ENCODE measurements around the gene SLC17A7.
"Not testable (repeated sequence)": the region's sequence is repeated elsewhere in the genome, so short reads cannot be mapped to it uniquely, and the experiment has no call there.

SLC17A7 gene

DNA sequence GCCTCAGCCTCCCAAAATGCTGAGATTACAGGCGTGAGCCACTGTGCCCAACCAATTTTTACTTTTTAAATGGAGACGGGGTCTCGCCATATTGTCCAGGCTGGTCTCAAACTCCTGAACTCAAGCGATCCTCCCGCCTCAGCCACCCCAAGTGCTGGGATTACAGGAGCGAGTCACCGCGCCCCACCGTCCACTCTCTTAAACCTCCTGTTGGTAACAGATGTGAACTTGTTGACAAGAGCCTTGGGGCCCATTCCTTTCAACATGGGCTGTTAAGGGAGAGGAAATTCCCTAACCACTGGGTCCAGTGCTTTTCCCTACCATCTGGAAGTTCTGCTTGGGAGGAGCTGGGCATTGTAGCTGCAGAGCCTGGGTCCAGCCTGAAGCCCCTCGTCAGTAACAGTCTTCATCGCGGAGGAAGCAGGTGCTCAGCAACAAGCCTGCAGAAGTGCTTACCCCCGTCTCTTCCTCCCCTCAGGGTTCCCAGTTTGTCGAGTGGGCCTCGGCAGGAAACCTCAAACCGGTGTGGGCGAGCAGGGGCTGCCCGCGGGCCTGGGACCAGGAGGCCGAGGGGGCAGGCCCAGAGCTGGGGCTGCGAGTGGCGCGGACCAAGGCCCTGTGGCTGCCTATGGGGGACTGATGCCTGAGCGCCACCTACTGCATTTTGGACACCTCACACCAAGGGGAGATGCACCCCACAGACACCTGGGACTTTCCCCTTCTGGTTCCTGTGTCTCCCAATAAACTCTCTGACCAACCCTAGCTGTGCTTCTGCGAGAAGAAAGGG lies 28.7 kb upstream of the SLC17A7 start:
- no peak for DNase-seq (ENCODE audit: low read depth)

DNA sequence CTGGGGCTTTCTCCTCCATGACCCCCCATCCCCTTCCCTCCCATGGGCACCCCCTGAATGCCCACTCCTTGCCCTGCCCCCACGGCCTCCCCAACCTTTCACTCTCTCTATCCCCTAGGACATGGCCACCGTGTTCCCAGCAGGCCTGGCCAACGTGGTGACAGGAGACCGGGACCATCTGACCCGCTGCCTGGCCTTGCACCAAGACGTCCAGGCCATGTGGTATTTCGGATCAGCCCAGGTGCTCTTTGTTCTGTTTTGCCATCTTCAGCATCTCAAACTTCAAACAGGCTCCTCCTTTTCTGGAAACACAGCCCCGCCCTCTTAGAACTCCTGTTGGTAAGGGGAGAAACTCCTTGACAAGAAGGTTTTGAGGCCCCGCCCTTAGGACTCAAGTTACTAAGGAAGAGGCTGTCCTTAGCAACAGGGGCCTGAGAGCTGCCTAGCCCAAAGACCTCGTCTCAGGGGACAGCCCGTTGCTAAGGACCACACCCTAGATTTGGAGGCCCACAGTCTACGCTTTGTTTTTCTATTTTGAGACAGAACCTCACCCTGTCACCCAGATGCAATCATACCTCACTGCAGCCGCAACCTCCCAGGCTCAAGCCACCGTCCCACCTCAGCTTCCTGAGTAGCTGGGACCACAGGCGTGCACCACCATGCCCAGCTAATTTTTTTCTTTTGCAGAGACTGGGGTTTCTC lies 27.6 kb upstream of the SLC17A7 start:
- peak; percentile 96 for DNase-seq (ENCODE audit: low read depth)

DNA sequence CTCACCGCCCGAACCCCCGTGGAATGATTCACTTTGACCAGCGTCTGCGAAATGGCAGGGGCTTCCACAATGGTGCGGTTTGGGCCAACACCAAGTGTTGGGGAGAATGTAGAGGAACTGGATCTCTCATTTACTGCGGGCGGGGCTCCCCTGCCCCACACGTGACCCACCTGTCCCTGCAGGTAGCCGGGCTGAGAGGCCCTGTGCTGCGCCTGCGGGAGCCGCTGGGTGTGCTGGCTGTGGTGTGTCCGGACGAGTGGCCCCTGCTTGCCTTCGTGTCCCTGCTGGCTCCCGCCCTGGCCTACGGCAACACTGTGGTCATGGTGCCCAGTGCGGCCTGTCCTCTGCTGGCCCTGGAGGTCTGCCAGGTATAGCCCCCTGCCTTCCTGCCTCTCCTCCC lies 26.9 kb upstream of the SLC17A7 start:
- DNase-seq (ENCODE audit: low read depth) = no peak

DNA sequence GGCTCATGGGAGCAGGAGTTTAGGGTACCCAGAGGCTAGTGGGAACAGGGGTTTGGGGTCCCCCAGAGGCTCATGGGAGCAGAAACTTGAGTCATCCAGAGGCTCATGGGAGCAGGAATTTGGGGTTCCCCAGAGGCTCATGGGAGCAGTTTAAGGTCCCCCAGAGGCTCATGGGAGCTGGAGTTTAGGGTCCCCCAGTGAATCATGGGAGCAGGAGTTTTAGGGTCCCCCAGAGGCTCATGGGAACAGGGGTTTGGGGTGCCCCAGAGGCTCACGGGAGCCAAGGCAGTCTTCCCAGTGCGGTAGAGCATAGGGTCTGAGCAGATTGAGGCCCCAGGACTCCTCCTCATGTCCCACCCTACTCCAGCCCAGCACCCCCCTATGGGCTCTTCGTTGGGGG lies 24.0 kb upstream of the SLC17A7 start:
- no peak for DNase-seq (ENCODE audit: low read depth)

DNA sequence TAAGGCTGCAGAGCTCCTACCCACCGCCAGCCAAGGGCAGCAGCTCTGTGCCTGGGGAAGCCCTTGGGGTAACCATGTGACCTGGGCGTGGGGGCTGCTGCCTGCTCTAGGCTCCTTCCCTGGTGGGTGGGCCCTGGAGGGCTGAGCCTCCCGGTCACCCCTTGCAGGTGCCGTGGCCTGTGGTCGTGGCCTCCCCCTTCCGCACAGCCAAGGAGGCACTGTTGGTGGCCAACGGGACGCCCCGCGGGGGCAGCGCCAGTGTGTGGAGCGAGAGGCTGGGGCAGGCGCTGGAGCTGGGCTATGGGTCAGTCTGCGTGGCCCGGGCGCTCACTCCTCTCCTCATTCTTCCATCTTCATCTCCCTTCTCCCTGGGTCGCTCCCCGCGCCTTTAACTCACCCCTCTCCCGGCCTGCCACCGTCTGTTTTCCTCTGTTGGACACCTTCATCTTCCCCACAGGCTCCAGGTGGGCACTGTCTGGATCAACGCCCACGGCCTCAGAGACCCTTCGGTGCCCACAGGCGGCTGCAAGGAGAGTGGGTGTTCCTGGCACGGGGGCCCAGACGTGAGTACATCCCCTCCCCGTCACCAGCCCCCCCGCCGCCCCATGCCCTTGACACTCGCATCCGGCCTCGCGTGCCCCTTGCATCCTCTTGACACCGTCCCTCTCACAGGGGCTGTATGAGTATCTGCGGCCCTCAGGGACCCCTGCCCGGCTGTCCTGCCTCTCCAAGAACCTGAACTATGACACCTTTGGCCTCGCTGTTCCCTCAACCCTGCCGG lies 22.8 kb upstream of the SLC17A7 start:
- DNase-seq (ENCODE audit: low read depth) = no peak

DNA sequence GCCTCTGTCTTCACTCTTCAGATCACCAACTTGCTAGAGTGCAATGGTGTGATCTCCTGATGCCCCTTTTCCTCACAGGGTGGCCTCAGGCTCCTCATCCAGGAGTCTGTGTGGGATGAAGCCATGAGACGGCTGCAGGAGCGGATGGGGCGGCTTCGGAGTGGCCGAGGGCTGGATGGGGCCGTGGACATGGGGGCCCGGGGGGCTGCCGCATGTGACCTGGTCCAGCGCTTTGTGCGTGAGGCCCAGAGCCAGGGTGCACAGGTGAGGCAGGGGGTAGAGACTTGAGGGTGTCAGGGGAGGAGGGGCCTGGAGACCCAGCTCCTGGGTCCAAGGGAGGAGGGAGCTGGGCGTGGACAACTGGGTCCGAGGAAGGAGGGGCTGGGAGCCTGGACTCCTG lies 21.2 kb upstream of the SLC17A7 start:
- DNase-seq (ENCODE audit: low read depth) = no peak

DNA sequence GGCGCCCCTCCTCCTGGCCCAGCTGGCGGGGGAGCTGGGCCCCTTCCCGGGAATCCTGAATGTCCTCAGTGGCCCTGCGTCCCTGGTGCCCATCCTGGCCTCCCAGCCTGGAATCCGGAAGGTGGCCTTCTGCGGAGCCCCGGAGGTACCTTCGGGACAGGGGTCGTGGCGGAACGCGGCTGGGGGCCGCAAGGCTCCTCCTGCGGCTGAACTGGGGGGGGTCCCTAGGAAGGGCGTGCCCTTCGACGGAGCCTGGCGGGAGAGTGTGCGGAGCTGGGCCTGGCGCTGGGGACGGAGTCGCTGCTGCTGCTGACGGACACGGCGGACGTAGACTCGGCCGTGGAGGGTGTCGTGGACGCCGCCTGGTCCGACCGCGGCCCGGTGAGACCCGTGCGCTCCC lies 20.3 kb upstream of the SLC17A7 start:
- no peak for DNase-seq (ENCODE audit: low read depth)

DNA sequence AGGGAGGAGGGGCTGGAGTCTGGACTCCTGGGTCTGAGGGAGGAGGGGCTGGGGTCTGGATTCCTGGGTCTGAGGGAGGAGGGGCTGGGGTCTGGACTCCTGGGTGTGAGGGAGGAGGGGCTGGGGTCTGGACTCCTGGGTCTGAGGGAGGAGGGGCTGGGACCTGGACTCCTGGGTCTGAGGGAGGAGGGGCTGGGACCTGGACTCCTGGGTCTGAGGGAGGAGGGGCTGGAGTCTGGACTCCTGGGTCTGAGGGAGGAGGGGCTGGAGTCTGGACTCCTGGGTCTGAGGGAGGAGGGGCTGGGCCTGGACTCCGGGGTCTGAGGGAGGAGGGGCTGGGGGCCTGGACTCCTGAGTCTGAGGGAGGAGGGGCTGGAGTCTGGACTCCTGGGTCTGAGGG lies 19.8 kb upstream of the SLC17A7 start:
- not testable (repeated sequence) for DNase-seq (ENCODE audit: low read depth)

DNA sequence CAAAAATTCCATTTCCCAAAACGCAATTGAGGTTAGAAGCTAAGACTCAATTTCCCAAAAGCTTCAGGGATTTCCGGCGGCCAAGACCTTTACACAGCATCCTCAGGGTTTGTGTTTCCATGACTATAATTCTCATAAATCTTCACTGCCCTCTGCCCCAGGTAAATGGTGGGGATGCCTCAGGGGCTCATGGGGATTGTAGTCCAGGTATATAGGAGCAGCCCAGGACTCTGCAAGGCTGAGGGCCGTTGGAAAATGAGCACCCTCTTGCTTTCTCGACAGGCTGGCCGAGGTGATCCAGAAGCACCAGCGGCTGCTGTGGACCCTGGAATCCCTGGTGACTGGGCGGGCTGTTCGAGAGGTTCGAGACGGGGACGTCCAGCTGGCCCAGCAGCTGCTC lies 18.1 kb upstream of the SLC17A7 start:
- no peak for DNase-seq (ENCODE audit: low read depth)

DNA sequence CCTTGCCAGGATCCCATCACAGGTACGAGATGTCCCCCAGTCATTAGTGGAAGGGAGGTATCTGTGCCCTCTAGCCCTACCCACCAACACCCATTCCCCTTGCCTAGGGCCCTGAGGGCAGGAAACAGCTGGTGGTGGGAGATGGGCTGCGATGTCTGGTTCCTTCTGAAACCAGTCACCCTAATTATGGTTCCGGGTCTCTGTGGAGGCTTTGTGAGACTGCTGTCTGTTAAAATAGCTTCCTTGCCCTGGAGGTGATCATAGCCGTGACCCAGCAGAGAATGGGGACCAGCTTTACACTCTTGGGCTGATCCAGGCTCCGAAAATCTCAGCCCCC lies 17.2 kb upstream of the SLC17A7 start:
- DNase-seq (ENCODE audit: low read depth) = no peak

DNA sequence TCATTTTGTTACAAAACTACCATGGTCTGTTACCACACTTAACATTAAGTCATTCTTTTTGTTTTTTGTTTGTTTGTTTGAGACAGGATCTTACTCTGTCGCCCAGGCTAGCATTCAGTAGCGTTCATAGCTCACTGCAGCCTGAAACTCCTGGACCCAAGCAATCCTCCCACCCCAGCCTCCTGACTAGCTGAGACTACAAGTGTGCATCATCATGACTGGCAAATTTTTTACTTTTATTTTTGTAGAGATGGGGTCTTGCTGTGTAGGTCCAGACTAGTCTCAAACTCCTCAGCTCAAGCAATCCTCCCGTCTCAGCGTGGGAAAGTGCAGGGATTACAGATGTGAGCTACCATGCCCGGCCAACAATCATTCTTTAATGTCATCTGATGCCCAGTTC lies 15.0 kb upstream of the SLC17A7 start:
- DNase-seq (ENCODE audit: low read depth) = no peak

DNA sequence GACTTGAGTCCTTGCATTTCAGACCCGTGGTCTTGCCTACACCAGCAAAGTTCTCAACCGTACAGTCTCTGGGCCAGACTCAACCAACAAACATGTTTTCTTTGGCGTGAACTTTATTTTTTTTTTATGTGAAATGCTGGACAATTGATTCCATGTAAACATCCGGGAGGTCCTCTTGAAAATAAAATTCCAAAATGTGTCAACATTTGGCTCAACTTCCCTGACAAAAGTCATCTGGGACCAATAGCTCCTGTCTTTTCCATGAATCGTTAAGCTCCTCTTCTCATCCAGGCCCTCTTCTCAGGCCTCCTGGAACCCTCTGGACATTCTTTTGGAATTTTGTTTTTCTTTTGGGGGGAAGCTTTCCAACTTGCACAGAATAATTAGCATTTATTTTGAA lies 14.4 kb upstream of the SLC17A7 start:
- no peak for DNase-seq (ENCODE audit: low read depth)

DNA sequence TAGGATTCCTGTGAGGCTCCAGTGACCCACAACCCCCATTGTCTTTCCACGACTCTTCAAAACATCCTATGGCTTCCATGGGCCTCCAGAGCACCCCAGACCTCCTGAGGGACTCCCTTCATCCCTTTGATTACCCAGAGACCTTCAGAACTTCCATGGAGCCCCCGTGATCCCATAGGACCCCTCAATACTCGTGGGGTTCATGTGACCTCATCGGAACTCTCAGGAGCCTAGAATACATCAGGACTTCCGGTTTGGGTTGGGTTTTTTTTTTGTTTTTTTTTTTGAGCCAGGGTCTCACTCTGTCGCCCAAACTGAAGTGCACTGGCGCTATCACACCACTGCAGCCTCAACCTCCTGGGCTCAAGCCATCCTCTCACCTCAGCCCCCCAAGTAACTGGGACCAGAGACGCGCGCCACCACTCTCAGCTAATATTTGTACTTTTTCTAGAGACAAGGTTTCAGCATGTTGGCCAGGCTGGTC lies 12.5 kb upstream of the SLC17A7 start:
- DNase-seq (ENCODE audit: low read depth) = no peak

DNA sequence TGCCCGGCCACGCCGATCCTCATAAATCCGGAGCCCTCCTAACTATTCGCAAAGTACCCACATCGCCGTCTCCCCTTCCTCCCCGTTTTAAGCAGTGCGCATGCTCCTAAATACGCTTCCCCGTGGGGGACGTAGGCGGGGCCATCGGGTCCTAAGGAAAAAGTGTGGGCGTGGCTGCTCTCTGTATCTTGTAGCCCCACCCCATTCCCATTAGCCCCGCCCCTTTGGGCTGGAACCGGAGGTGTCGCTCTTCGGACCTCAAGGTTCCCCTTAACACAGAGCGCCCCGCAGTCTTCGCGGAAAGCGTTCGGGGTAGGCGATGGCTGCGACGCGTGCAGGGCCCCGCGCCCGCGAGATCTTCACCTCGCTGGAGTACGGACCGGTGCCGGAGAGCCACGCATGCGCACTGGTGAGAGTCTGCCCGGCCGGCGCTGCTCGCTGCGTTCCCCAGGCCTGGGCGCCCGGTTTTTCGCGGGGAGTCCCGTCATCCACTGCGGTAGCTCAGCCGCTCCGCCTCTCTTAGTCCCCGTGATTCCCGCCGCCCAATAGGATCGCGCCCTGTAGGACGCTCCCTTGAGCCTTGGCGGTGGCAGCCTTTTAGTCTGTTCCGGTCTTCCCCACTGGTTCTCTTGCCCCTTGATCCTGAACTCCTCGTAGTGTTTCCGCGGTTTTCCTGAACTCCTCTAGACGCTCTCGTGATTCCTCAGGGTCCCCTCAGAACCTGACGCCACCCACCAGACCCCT lies 11.9 kb upstream of the SLC17A7 start, which contains the start of gene ALDH16A1:
TSS of gene ALDH16A1 (plus strand) at position 213 of the 744 bp plus-strand sequence. CDS start at position 320, 107 bp downstream.
- DNase-seq (ENCODE audit: low read depth) = peak; percentile 97

DNA sequence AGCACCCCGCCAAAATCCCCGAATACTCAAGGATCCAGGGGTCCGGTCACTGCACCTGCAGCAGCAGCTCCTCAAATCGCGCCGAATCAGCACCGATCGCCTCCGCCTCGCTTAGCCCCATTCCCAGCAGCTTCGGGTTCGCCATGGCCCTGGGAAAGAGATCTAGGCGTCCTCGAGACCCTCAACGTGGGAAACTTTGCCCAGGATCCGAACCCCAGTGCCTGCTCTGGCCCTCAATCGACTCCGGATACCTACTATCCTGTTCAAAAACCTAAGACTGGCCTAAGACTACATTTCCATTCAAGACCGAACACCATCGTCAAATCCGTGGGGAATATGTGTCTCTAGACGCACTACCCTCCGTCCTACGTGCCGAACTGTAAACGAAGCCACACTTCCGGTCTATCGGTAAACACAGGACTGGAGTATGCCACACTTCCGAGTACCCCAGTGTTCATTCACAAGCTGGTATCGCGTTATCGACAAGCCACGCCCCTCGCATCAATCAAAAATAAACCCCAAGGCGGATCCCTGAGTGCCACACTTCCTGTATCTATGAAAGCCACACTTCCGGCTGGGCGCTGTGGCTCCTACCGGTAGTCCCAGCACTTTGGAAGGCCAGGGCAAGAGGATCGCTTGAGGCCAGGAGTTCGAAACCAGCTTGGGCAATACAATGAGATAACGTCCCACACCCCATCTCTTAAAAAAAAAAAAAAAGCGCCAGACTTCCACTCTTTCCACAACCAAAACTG lies 10.3 kb upstream of the SLC17A7 start, which contains the start of gene PIH1D1:
TSS of gene PIH1D1 (minus strand) at position 385 of the 752 bp plus-strand sequence. CDS start at position 145, 240 bp downstream.
- DNase-seq (ENCODE audit: low read depth) = peak; percentile 99

DNA sequence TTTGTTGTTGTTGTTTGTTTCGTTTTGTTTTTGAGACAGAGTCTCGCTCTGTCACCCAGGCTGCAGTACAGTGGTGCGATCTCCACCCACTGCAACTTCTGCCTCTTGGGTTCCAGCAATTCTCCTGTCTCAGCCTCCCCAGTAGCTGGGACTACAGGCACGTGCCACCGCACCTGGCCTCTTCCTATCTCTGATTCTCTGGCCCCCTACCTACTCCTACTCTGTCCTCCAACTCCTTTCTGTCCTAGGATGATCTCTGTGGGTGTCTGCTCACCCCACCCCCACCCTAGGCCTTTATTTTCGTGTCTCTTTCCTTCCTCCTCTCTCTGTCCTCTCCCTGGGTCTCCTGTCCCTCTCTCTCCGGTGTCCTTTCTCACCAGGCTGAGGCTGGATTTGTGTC lies 9.1 kb upstream of the SLC17A7 start:
- DNase-seq (ENCODE audit: low read depth) = no peak

DNA sequence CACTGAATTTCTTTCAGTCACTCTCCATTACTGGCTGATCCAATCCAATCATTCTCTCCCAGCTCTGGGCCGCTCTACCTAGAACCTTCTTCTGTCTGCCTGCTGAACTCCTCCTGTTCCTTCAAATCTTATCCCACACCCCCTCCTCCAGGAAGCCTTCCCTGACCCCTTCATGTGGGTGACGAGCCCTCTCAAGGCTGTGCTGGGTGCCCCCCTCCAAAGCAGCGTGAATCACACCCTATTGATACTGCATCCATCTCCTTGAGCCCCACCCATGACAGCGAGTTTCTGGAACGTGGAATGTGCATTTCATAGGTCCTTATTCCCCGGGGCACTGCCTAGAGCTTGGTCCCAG lies 7.1 kb upstream of the SLC17A7 start:
- no peak for DNase-seq (ENCODE audit: low read depth)

DNA sequence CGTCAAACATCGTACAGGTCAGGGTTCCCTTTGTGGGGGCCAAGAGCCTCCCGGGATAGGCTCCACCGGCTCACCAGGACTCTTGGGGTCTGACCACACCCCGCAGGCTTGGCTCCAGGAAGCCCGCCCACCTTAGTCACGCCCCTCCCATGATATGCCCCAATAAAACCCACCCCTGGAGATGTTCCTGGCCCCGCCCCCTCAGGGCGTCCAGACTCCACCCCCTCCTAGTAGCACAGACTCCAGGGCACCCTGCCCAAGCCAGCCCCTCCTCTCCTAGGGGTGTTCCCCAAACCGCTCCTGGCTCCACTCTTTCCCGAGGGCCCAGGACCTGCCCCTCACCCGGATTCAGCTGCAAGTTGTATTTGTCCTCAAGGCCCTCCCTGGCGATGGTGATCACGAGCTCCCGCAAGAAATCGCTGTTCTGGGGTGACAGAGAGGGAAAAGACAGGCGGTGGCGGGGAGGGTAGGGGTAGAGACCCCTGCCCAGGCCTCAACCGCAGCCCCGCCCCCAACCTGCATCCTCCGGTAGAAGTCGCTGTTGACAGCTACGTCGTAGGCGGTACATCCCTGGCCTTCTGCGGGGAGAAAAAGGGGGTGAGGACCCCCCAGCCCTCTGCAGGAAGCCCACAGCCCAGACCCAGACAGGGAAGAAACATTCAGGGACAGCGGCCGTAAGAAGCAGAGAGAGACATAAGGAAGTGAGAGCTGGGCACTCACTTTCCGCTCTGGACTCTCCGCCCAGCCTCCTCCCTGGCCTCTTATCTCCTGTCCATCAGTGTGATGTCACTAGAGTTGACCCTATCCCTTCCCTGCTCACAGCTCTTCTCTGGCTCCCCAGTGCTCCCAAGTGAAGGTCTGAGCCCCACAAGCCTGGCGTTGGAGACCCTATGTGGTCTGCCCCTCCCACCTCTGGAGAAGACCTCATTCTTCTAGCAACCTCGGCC lies 6.4 kb upstream of the SLC17A7 start:
- no peak for DNase-seq (ENCODE audit: low read depth)

DNA sequence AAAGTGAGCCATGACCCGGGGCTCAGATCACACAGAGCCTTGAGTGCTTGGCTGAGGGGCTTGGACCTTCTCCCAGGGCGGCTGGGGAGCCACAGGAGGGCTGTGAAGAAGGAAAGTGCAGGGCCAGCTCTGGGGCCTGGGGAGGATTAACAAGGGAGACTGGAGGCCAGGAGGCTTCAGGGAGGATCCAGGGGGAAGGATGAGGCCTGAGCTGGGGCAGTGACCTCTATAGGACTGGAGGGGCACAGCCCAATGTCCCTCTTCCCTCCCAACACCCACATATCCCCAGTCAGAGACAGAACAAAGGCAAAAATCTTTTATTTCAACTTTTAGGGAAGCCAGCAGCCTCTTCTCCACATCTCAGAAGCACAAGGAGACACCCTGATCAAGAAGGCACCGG lies 4.7 kb upstream of the SLC17A7 start:
- no peak for DNase-seq (ENCODE audit: low read depth)

DNA sequence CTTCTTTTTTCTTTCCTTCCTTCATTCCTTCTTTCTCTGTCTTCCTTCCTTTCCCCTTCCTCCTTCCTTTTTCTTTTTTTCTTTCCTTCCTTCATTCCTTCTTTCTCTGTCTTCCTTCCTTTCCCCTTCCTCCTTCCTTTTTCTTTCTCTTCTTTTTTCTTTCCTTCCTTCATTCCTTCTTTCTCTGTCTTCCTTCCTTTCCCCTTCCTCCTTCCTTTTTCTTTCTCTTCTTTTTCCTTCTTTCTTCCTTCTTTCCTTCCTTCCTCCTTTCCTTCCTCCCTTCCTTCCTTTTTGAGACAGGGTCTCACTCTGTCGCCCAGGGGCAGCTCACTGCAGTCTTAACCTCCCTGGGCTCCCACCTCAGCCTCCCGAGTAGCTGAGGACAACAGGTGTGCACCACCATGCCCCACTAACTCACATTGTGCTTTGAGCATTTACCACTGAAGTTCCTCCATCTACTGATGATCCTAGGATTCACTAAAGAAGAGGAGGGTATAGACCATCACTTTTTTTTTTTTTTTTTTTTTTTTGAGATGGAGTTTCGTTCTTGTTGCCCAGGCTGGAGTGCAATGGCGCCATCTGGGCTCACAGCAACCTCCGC lies 2.9 kb upstream of the SLC17A7 start:
- DNase-seq (ENCODE audit: low read depth) = not testable (repeated sequence)

All from fibroblast of the conjunctiva (primary cell).